ENCODE measurements around the gene ADAMTS8.

ADAMTS8 gene

DNA sequence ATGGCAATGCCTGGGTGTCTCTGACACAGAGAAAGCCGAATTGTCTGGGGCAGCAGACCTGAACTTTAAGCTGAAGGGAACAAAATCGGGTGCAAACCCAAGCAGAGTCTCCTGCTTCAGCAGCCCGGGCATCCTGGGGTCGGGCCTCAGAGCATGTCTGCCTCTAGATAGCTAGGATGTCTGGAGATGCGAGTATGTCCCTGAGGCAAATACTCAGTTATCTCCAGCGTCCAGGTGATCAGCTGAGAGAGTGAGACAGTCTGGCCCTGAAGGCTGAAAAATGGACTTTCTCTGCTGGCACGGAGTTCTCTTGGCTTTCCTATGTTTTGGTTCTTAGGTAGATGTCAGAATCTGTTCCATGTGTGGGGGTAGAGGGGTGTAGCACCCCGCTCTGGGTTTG lies 3.3 kb downstream of the ADAMTS8 start:
- no peak overlapping the region for H3K9ac ChIP-seq (ENCODE audit: low read depth, low read length)
- H3K36me3 ChIP-seq (ENCODE audit: insufficient read depth, low read length), result no peaks in the 10 kb centered on the region
- H3K4me1 ChIP-seq (ENCODE audit: insufficient read depth, low read length), result no peaks in the 10 kb centered on the region
- H3K9me3 ChIP-seq (ENCODE audit: control insufficient read depth, insufficient read depth, low read length), result no peaks in the 10 kb centered on the region

DNA sequence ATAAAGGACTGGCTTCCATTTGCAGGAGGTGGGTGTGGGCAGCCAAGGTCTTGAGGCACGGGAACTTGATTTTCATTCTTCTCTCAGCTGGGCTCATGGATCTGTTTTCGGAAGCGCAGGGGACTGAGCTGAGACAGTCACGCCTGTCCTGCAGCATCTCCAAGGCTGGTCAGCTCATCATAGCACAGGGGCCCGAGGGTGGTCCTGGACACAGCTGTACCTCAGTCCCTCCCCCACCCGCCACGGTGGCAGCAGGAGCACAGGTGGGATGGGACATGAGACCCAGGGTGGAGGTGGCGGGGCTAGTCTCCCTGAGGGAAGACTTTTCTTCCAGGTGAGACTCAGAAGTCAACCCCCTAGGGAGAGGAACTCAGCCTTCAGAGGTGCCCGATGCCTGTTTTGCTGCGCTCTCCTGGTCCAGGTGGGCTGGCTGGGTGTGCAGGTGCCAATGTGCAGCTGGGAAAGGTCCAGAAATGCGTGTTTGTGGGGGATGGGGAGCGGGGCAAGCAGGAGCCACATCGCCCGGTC lies 3.7 kb downstream of the ADAMTS8 start:
- no peaks in the 10 kb centered on the region for H3K9me3 ChIP-seq (ENCODE audit: control insufficient read depth, insufficient read depth, low read length)
- no peak overlapping the region for H3K9ac ChIP-seq (ENCODE audit: low read depth, low read length)
- no peaks in the 10 kb centered on the region for H3K36me3 ChIP-seq (ENCODE audit: insufficient read depth, low read length)
- no peaks in the 10 kb centered on the region for H3K4me1 ChIP-seq (ENCODE audit: insufficient read depth, low read length)

- Histone ChIP-seq H3K36me3 (ENCODE audit: insufficient read depth, low read length) (no peaks in the 10 kb centered on the region), H3K4me1 (ENCODE audit: insufficient read depth, low read length) (no peaks in the 10 kb centered on the region), H3K9ac (ENCODE audit: low read depth, low read length) (no peak overlapping the region), H3K9me3 (ENCODE audit: control insufficient read depth, insufficient read depth, low read length) (no peaks in the 10 kb centered on the region)
Observed at GRCh38 chr11:130423541-130424142, 4.8 kb downstream of the ADAMTS8 start.

- Histone ChIP-seq H3K9ac (ENCODE audit: low read depth, low read length) (no peak overlapping the region), H3K4me1 (ENCODE audit: insufficient read depth, low read length) (no peaks in the 10 kb centered on the region), H3K9me3 (ENCODE audit: control insufficient read depth, insufficient read depth, low read length) (no peaks in the 10 kb centered on the region), H3K36me3 (ENCODE audit: insufficient read depth, low read length) (no peaks in the 10 kb centered on the region)
Observed at GRCh38 chr11:130422251-130422995, 6.0 kb downstream of the ADAMTS8 start.

DNA sequence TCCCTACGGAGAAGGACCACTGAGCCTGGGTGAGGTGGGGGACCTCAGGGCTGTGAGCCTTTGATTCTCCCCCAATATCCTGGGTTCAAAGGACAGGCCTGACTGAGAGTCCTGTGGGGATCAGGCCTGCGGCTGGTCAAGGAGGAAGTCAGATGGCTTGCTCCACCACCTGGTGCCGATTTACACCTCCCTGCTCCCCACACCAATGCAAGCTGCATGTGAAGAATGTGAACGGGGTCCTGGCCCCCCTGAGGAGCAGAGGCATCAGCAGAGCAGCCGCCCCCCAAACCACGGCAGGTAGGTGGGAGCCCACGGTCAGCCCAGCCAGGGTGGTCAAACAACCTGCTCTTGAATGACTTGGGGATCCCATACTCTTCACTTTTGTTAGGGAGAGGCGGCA lies 6.7 kb downstream of the ADAMTS8 start:
- Histone ChIP-seq H3K9me3 (ENCODE audit: control insufficient read depth, insufficient read depth, low read length) (no peaks in the 10 kb centered on the region), H3K4me1 (ENCODE audit: insufficient read depth, low read length) (no peaks in the 10 kb centered on the region), H3K36me3 (ENCODE audit: insufficient read depth, low read length) (no peaks in the 10 kb centered on the region), H3K9ac (ENCODE audit: low read depth, low read length) (no peak overlapping the region)

- Histone ChIP-seq H3K4me1 (ENCODE audit: insufficient read depth, low read length) (no peaks in the 10 kb centered on the region), H3K36me3 (ENCODE audit: insufficient read depth, low read length) (no peaks in the 10 kb centered on the region), H3K9me3 (ENCODE audit: control insufficient read depth, insufficient read depth, low read length) (no peaks in the 10 kb centered on the region), H3K9ac (ENCODE audit: low read depth, low read length) (no peak overlapping the region)
Observed at GRCh38 chr11:130421199-130421585, 7.2 kb downstream of the ADAMTS8 start.

- Histone ChIP-seq H3K9ac (ENCODE audit: low read depth, low read length) (no peak overlapping the region), H3K36me3 (ENCODE audit: insufficient read depth, low read length) (no peaks in the 10 kb centered on the region), H3K9me3 (ENCODE audit: control insufficient read depth, insufficient read depth, low read length) (no peaks in the 10 kb centered on the region)
Observed at GRCh38 chr11:130420478-130421198, 7.8 kb downstream of the ADAMTS8 start.

GRCh38 chr11:130418756-130419155 lies 9.7 kb downstream of the ADAMTS8 start:
- H3K36me3 ChIP-seq (ENCODE audit: insufficient read depth, low read length), result no peaks in the 10 kb centered on the region
- no peaks in the 10 kb centered on the region for H3K9me3 ChIP-seq (ENCODE audit: control insufficient read depth, insufficient read depth, low read length)
- no peaks in the 10 kb centered on the region; the same call in 1 of the 2 replicates for H3K4me1 ChIP-seq (ENCODE audit: insufficient read depth, low read length)
- H3K9ac ChIP-seq (ENCODE audit: low read depth, low read length), result no peak overlapping the region

More at GRCh38 chr11:130420478-130421198, 7.8 kb downstream of the ADAMTS8 start:
- no peaks in the 10 kb centered on the region for H3K4me1 ChIP-seq (ENCODE audit: insufficient read depth, low read length)

GRCh38 chr11:130418210-130418609 lies 10.2 kb downstream of the ADAMTS8 start:
- Histone ChIP-seq H3K36me3 (ENCODE audit: insufficient read depth, low read length) (no peaks in the 10 kb centered on the region), H3K4me1 (ENCODE audit: insufficient read depth, low read length) (no peaks in the 10 kb centered on the region; the same call in 1 of the 2 replicates), H3K9ac (ENCODE audit: low read depth, low read length) (no peak overlapping the region), H3K9me3 (ENCODE audit: control insufficient read depth, insufficient read depth, low read length) (no peaks in the 10 kb centered on the region)

DNA sequence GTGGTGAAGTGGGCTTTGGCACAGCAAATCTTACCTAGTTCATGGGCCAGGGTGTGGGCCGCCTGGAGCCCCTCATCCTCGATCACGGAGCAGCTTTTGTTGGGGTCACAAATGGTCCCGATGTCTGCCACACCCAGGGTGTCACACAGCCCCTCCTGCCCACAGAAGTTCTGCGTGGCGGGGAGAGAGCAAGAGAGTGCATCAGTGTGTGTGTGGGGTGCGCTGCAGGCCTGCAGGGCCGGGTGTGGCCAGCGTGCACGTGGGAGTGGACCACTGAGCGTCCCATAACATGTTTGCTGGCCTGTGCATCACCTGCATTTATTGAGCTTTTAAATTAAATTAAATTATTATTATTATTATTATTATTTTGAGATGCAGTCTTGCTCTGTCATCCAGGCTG lies 11.5 kb downstream of the ADAMTS8 start:
- no peaks in the 10 kb centered on the region; the same call in 1 of the 2 replicates for H3K4me1 ChIP-seq (ENCODE audit: insufficient read depth, low read length)
- H3K36me3 ChIP-seq (ENCODE audit: insufficient read depth, low read length), result no peaks in the 10 kb centered on the region
- no peaks in the 10 kb centered on the region for H3K9me3 ChIP-seq (ENCODE audit: control insufficient read depth, insufficient read depth, low read length)
- H3K9ac ChIP-seq (ENCODE audit: low read depth, low read length), result no peak overlapping the region

- H3K4me1 ChIP-seq (ENCODE audit: insufficient read depth, low read length), result no peaks in the 10 kb centered on the region; the same call in 1 of the 2 replicates
- no peaks in the 10 kb centered on the region for H3K36me3 ChIP-seq (ENCODE audit: insufficient read depth, low read length)
- H3K9me3 ChIP-seq (ENCODE audit: control insufficient read depth, insufficient read depth, low read length), result no peaks in the 10 kb centered on the region
- H3K9ac ChIP-seq (ENCODE audit: low read depth, low read length), result no peak overlapping the region
Observed at GRCh38 chr11:130416530-130416882, 11.9 kb downstream of the ADAMTS8 start.

GRCh38 chr11:130415731-130416529 lies 12.5 kb downstream of the ADAMTS8 start:
- Histone ChIP-seq H3K36me3 (ENCODE audit: insufficient read depth, low read length) (no peaks in the 10 kb centered on the region), H3K4me1 (ENCODE audit: insufficient read depth, low read length) (no peaks in the 10 kb centered on the region; the same call in 1 of the 2 replicates), H3K9me3 (ENCODE audit: control insufficient read depth, insufficient read depth, low read length) (no peaks in the 10 kb centered on the region), H3K9ac (ENCODE audit: low read depth, low read length) (no peak overlapping the region)

- Histone ChIP-seq H3K9ac (ENCODE audit: low read depth, low read length) (no peak overlapping the region), H3K9me3 (ENCODE audit: control insufficient read depth, insufficient read depth, low read length) (no peaks in the 10 kb centered on the region), H3K36me3 (ENCODE audit: insufficient read depth, low read length) (no peaks in the 10 kb centered on the region)
Observed at GRCh38 chr11:130414107-130415080, 14.0 kb downstream of the ADAMTS8 start.

More at GRCh38 chr11:130414107-130415080, 14.0 kb downstream of the ADAMTS8 start:
- H3K4me1 ChIP-seq (ENCODE audit: insufficient read depth, low read length), result peaks cover 1% of the 10 kb centered on the region; the same call in 1 of the 2 replicates
